Breast epithelium (tissue), 3 donors: Measurements from ENCODE around the gene APBA1.

Source experiments
- POLR2A ChIP-seq: fragments of 450-650 bp; IDR thresholded peaks from one replicate; pipeline ENCODE4 v1.6.1; 2016; ENCODE audit warnings: antibody characterized with exemption, mild to moderate bottlenecking, moderate library complexity
- POLR2AphosphoS5 ChIP-seq, 3 donors: sonication (generic); formaldehyde crosslinking; IDR thresholded peaks; one replicate each; pipeline ENCODE4 v1.6.1; 2017; ENCODE audit warnings: antibody characterized with exemption in 3 of 3
- TF ChIP-seq, protein P1 (sequence below), 3 donors: fragments of 450-650 bp; IDR thresholded peaks; one replicate each; pipeline ENCODE4 v1.5.1; 2016 to 2017; ENCODE audit warnings: antibody characterized with exemption in 3 of 3, mild to moderate bottlenecking in 3 of 3, moderate library complexity in 3 of 3

GRCh38 chr9:69617006-69617405 is 55.2 kb downstream of the APBA1 start:
- TF ChIP-seq, protein P1, sequence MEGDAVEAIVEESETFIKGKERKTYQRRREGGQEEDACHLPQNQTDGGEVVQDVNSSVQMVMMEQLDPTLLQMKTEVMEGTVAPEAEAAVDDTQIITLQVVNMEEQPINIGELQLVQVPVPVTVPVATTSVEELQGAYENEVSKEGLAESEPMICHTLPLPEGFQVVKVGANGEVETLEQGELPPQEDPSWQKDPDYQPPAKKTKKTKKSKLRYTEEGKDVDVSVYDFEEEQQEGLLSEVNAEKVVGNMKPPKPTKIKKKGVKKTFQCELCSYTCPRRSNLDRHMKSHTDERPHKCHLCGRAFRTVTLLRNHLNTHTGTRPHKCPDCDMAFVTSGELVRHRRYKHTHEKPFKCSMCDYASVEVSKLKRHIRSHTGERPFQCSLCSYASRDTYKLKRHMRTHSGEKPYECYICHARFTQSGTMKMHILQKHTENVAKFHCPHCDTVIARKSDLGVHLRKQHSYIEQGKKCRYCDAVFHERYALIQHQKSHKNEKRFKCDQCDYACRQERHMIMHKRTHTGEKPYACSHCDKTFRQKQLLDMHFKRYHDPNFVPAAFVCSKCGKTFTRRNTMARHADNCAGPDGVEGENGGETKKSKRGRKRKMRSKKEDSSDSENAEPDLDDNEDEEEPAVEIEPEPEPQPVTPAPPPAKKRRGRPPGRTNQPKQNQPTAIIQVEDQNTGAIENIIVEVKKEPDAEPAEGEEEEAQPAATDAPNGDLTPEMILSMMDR (IDR thresholded peaks at IDR 0.05), result no peak
- TF ChIP-seq POLR2AphosphoS5 (IDR thresholded peaks at IDR 0.05), result no peak
- TF ChIP-seq POLR2A, result no peak
